H1 (cell line): Measurements from ENCODE around the gene APBA2. TPM values are rescaled to one million over a fixed set of nuclear protein-coding genes. Genes with fewer than 3 reads are reported as not detected.

Experiments used
- CTCF ChIA-PET: fragments of 300-600 bp; sonication (Branson Sonifier 250); formaldehyde crosslinking; loops from one replicate; lab custom pipeline; 2021; ENCODE audit not compliant: partially characterized antibody; lab: Charles Lee
- POLR2A ChIA-PET: fragments of 300-600 bp; sonication (Branson Sonifier 250); formaldehyde crosslinking; loops from one replicate; lab custom pipeline; 2021; ENCODE audit warnings: inconsistent platforms; ENCODE audit not compliant: partially characterized antibody; lab: Charles Lee
- DNase-seq, 2 experiments: peaks; one replicate each; pipeline versions ENCODE4 v3.0.0 to v3.0.0-alpha.2; 2010 to 2022; ENCODE audit warnings: low spot score in 2 of 2, low read depth in 1 of 2, mixed read lengths in 1 of 2
- FAIRE-seq: peaks from 2 replicates; lab custom pipeline; 2011; peaks lifted over from hg19 to GRCh38; lab: Jason Lieb, UNC
- H2AFZ ChIP-seq: 2 replicates; pipeline ENCODE4 v1.8.1; 2012; ENCODE audit warnings: low read length, inconsistent platforms
- H2AK5ac ChIP-seq: 2 replicates; pipeline ENCODE4 v1.6.1; 2013; ENCODE audit warnings: low read depth, low read length
- H2BK120ac ChIP-seq: replicated peaks from 2 replicates; pipeline ENCODE3; 2013; ENCODE audit warnings: low read depth, low read length, inconsistent platforms
- H2BK12ac ChIP-seq: 2 replicates; pipeline ENCODE4 v1.6.1; 2013; ENCODE audit warnings: low read depth, low read length
- H2BK15ac ChIP-seq: 2 replicates; pipeline ENCODE4 v1.6.1; 2013; ENCODE audit warnings: low read length
- H2BK20ac ChIP-seq: 2 replicates; pipeline ENCODE4 v1.6.1; 2013; ENCODE audit warnings: low read length
- H2BK5ac ChIP-seq: 2 replicates; pipeline ENCODE4 v1.6.1; 2013; ENCODE audit warnings: low read depth, low read length
- H3K14ac ChIP-seq: 2 replicates; pipeline ENCODE4 v1.6.1; 2013; ENCODE audit warnings: inconsistent platforms; ENCODE audit not compliant: insufficient read length
- H3K18ac ChIP-seq: 2 replicates; pipeline ENCODE4 v1.6.1; 2013; ENCODE audit warnings: low read length; ENCODE audit errors: extremely low read depth
- H3K23ac ChIP-seq: 2 replicates; pipeline ENCODE4 v1.6.1; 2013; ENCODE audit warnings: inconsistent platforms; ENCODE audit not compliant: insufficient read length
- H3K23me2 ChIP-seq: 2 replicates; pipeline ENCODE4 v1.6.1; 2013; ENCODE audit warnings: low read depth, low read length
- H3K27ac ChIP-seq: 2 replicates; pipeline ENCODE4 v1.6.1; 2011; ENCODE audit warnings: low read depth, low read length, inconsistent platforms
- H3K27me3 ChIP-seq, 4 experiments: replicated peaks in 1 of 4; 1 replicate in 1 of 4; 2 replicates in 3 of 4; pipeline versions ENCODE4 v1.6.1 to v1.8.1; 2011 to 2013; ENCODE audit warnings: low read length in 3 of 4, mild to moderate bottlenecking in 3 of 4, inconsistent platforms in 2 of 4, mixed read lengths in 2 of 4, moderate library complexity in 1 of 4; ENCODE audit not compliant: control insufficient read depth in 3 of 4, insufficient read depth in 3 of 4; ENCODE audit errors: extremely low read depth in 1 of 4
- H3K36me3 ChIP-seq, 4 experiments: 2 replicates each; pipeline versions ENCODE4 v1.6.1 to v1.8.1; 2011 to 2013; ENCODE audit warnings: mild to moderate bottlenecking in 4 of 4, low read length in 3 of 4, moderate library complexity in 2 of 4, control low read depth in 1 of 4, inconsistent platforms in 1 of 4; ENCODE audit not compliant: insufficient read depth in 4 of 4, control insufficient read depth in 2 of 4
- H3K4ac ChIP-seq: replicated peaks from 2 replicates; pipeline ENCODE3; 2013; ENCODE audit warnings: low read length, low read depth, mixed read lengths, inconsistent platforms; ENCODE audit not compliant: insufficient read length
- H3K4me1 ChIP-seq, 4 experiments: replicated peaks in 1 of 4; 1 replicate in 1 of 4; 2 replicates in 3 of 4; pipeline versions ENCODE4 v1.6.1 to v1.8.1; 2011 to 2013; ENCODE audit warnings: low read length in 3 of 4, inconsistent platforms in 2 of 4, mixed read lengths in 1 of 4; ENCODE audit not compliant: insufficient read depth in 4 of 4, control insufficient read depth in 3 of 4
- H3K4me2 ChIP-seq, 2 experiments: 2 replicates each; pipeline versions ENCODE4 v1.6.1 to v1.8.1; 2011 to 2013; ENCODE audit warnings: low read depth in 2 of 2, low read length in 2 of 2, control low read depth in 1 of 2, inconsistent platforms in 1 of 2, mild to moderate bottlenecking in 1 of 2; ENCODE audit not compliant: insufficient read depth in 1 of 2
- H3K4me3 ChIP-seq, 4 experiments: fragments of 200-600, 300-600 bp in 1 of 4; sonication (generic), shearing (Covaris generic), sonication (Bioruptor Twin) in 1 of 4; 2 replicates each; pipeline versions ENCODE4 v1.5.1 to v1.8.1; 2011 to 2016; ENCODE audit warnings: low read length in 4 of 4, low read depth in 3 of 4, control low read depth in 2 of 4, inconsistent platforms in 2 of 4, mild to moderate bottlenecking in 2 of 4, mixed read lengths in 1 of 4, moderate library complexity in 1 of 4; ENCODE audit not compliant: insufficient read depth in 2 of 4; ENCODE audit errors: extremely low read depth in 1 of 4
- H3K56ac ChIP-seq: replicated peaks from 2 replicates; pipeline ENCODE3; 2013; ENCODE audit warnings: low read depth, mild to moderate bottlenecking, mixed read lengths, low read length, inconsistent platforms; ENCODE audit not compliant: insufficient read length
- H3K79me1 ChIP-seq: 2 replicates; pipeline ENCODE4 v1.6.1; 2013; ENCODE audit warnings: low read depth, low read length, control low read depth
- H3K79me2 ChIP-seq, 2 experiments: 2 replicates each; pipeline versions ENCODE4 v1.6.1 to v1.8.1; 2012 to 2013; ENCODE audit warnings: low read length in 2 of 2, mild to moderate bottlenecking in 2 of 2, inconsistent platforms in 1 of 2; ENCODE audit not compliant: insufficient read depth in 2 of 2, control insufficient read depth in 1 of 2
- H3K9ac ChIP-seq, 4 experiments: replicated peaks in 1 of 4; 1 replicate in 1 of 4; 2 replicates in 3 of 4; pipeline versions ENCODE4 v1.6.1 to v1.8.1; 2011 to 2013; ENCODE audit warnings: low read depth in 3 of 4, low read length in 3 of 4, control low read depth in 2 of 4, mild to moderate bottlenecking in 2 of 4, moderate library complexity in 2 of 4, inconsistent platforms in 1 of 4; ENCODE audit errors: extremely low read depth in 1 of 4
- H3K9me3 ChIP-seq, 2 experiments: 2 replicates each; pipeline versions ENCODE4 v1.6.1 to v1.8.1; 2012 to 2013; ENCODE audit warnings: mild to moderate bottlenecking in 2 of 2, moderate library complexity in 2 of 2, control low read depth in 1 of 2, inconsistent platforms in 1 of 2, low read depth in 1 of 2, low read length in 1 of 2, mixed read lengths in 1 of 2; ENCODE audit not compliant: insufficient read depth in 2 of 2
- H4K20me1 ChIP-seq, 2 experiments: replicated peaks in 1 of 2; 2 replicates each; pipeline versions ENCODE3 to v1.8.1; 2011 to 2013; ENCODE audit warnings: inconsistent platforms in 2 of 2, low read length in 2 of 2, mild to moderate bottlenecking in 1 of 2; ENCODE audit not compliant: insufficient read depth in 2 of 2, control insufficient read depth in 1 of 2
- H4K5ac ChIP-seq: 2 replicates; pipeline ENCODE4 v1.6.1; 2013; ENCODE audit warnings: low read length, low read depth, mixed read lengths, inconsistent platforms; ENCODE audit not compliant: insufficient read length
- H4K8ac ChIP-seq: 2 replicates; pipeline ENCODE4 v1.8.0; 2013; ENCODE audit warnings: mild to moderate bottlenecking, moderate library complexity, low read length, inconsistent platforms; ENCODE audit not compliant: insufficient read depth; ENCODE audit errors: extremely low read depth
- H4K91ac ChIP-seq: replicated peaks from 2 replicates; pipeline ENCODE3; 2013; ENCODE audit warnings: low read length, mixed read lengths, inconsistent platforms; ENCODE audit not compliant: insufficient read length
- ASH2L ChIP-seq: fragments of 200-600, 300-600 bp; sonication (generic); IDR thresholded peaks from one replicate; pipeline ENCODE4 v1.7.1; 2017; ENCODE audit warnings: low read length
- ATF3 ChIP-seq: IDR thresholded peaks from 2 replicates; pipeline ENCODE4 v1.6.1; 2011; ENCODE audit warnings: low read depth, mild to moderate bottlenecking, low read length; ENCODE audit not compliant: insufficient read depth
- CHD2 ChIP-seq: IDR thresholded peaks from 2 replicates; pipeline ENCODE4 v1.6.1; 2012; ENCODE audit warnings: low read length, improper control_type of control experiment
- GTF2F1 ChIP-seq: IDR thresholded peaks from 2 replicates; pipeline ENCODE4 v1.6.1; 2012; ENCODE audit warnings: low read depth, low read length, improper control_type of control experiment, borderline replicate concordance
- JUN ChIP-seq: IDR thresholded peaks from 2 replicates; pipeline ENCODE4 v1.6.1; 2011; ENCODE audit warnings: low read depth, mild to moderate bottlenecking, improper control_type of control experiment, low read length
- KDM1A ChIP-seq: fragments of 200-600, 300-600 bp; sonication (generic); IDR thresholded peaks from 2 replicates; pipeline ENCODE4 v1.7.1; 2016; ENCODE audit warnings: mild to moderate bottlenecking, low read length, borderline replicate concordance
- KDM4A ChIP-seq: IDR thresholded peaks from one replicate; pipeline ENCODE4 v1.7.1; 2012; ENCODE audit warnings: low read depth, mild to moderate bottlenecking, moderate library complexity, low read length, inconsistent platforms; ENCODE audit not compliant: severe bottlenecking
- POLR2A ChIP-seq, 2 experiments: IDR thresholded peaks; 1 replicate in 1 of 2; 2 replicates in 1 of 2; pipeline ENCODE4 v1.6.1; 2011; ENCODE audit warnings: low read depth in 2 of 2, low read length in 2 of 2, mild to moderate bottlenecking in 2 of 2; ENCODE audit errors: control extremely low read depth in 1 of 2
- RBBP5 ChIP-seq: IDR thresholded peaks from 2 replicates; pipeline ENCODE4 v1.7.1; 2012; ENCODE audit warnings: low read depth, mild to moderate bottlenecking, inconsistent platforms, low read length, moderate library complexity, borderline replicate concordance
- RFX5 ChIP-seq: IDR thresholded peaks from 2 replicates; pipeline ENCODE4 v1.6.1; 2011; ENCODE audit warnings: low read depth, low read length, improper control_type of control experiment, borderline replicate concordance
- SIX5 ChIP-seq: IDR thresholded peaks from 2 replicates; pipeline ENCODE4 v1.6.1; 2011; ENCODE audit warnings: mild to moderate bottlenecking, low read depth, low read length
- WGBS, 2 experiments: shearing (Covaris generic) in 1 of 2; methylation state at CpG; one replicate each; pipeline versions ENCODE4 v1.1.6 to v1.1.7; 2013 to 2015; ENCODE audit warnings: low lambda C conversion rate in 2 of 2, mixed read lengths in 2 of 2, inconsistent platforms in 1 of 2, low coverage in 1 of 2, missing lambda C conversion rate in 1 of 2; ENCODE audit not compliant: insufficient replicate concordance in 2 of 2, insufficient coverage in 1 of 2, insufficient read length in 1 of 2; ENCODE audit errors: extremely low coverage in 1 of 2, missing lambda C conversion rate in 1 of 2; 5-methylcytosine and 5-hydroxymethylcytosine counted together
- polyA plus RNA-seq, 7 experiments: library from polyadenylated mRNA; depleted of rRNA in 3 of 7; stranded (reverse) in 5 of 7; unstranded in 2 of 7; fragments of >200 nt in 5 of 7; fragments of 200-250 nt in 2 of 7; gene quantifications; 1 replicate in 5 of 7; 2 replicates in 1 of 7; 4 replicates in 1 of 7; pipeline versions ENCODE4 v1.2.1 to v1.2.3, GENCODE V29; 2011 to 2013; ENCODE audit warnings: missing spikeins in 2 of 7, mixed read lengths in 2 of 7
- total RNA-seq: library from RNA; stranded (reverse); fragmentation: NEBNext Ultra II Directional; extraction: Animal tissue kit (Norgen Biotek cat#: 25700); gene quantifications from 2 replicates; pipeline ENCODE4 v1.2.1, GENCODE V29; 2021
- TF ChIP-seq, protein P1 (sequence below), 3 experiments: IDR thresholded peaks; 1 replicate in 2 of 3; 2 replicates in 1 of 3; pipeline versions ENCODE4 v1.5.1 to v1.6.1; 2011; ENCODE audit warnings: low read length in 3 of 3, mild to moderate bottlenecking in 3 of 3, inconsistent platforms in 2 of 3, low read depth in 1 of 3, moderate library complexity in 1 of 3; ENCODE audit not compliant: insufficient read depth in 1 of 3; ENCODE audit errors: control extremely low read depth in 1 of 3

Gene APBA2
- total and polyA plus RNA-seq, 2 of the 8 experiments (the other 6 are each of a cell fraction or from before 2014, with no cell fraction given), result 15.5 to 19.0 TPM

- Histone ChIP-seq H3K36me3 (no peaks in the 10 kb centered on the region), H2AK5ac (no peak overlapping the region), H3K9me3 (peaks cover 0 to 2% of the 10 kb centered on the region in 2 experiments; a peak in 1 of 4 replicates), H3K23me2 (no peaks in the 10 kb centered on the region), H2BK120ac (no peak overlapping the region), H2BK20ac (no peak overlapping the region), H4K5ac (no peak overlapping the region), H4K8ac (no peak overlapping the region), H2BK12ac (no peak overlapping the region), H3K27me3 (no peaks in the 10 kb centered on the region), H3K18ac (no peak overlapping the region), H3K4me1 (peaks cover 0 to 9% (median 4%) of the 10 kb centered on the region in 4 experiments; a peak in 4 of 7 replicates), H3K4ac (no peak overlapping the region), H3K23ac (no peak overlapping the region), H3K14ac (no peak overlapping the region), H3K56ac (no peak overlapping the region), H3K9ac (no peak overlapping the region), H2AFZ (no peak overlapping the region), H2BK15ac (no peak overlapping the region), H3K79me2 (no peaks in the 10 kb centered on the region), H3K4me3 (no peak overlapping the region), H3K4me2 (no peak overlapping the region), H4K91ac (no peak overlapping the region), H3K27ac (no peak overlapping the region), H2BK5ac (no peak overlapping the region), H4K20me1 (no peaks in the 10 kb centered on the region), H3K79me1 (no peaks in the 10 kb centered on the region)
- FAIRE-seq, result no peak
- ChIA-PET CTCF (interaction anchor here (2.9 kb wide), 1 partner anchor 11 kb away, joined by 22 read pairs; no protein-coding TSS in a partner anchor), POLR2A (no interaction called here)
- no peak for DNase-seq
- 86% methylated on average over 4 of the region's 4 CpGs; no CpG with 5 or more reads in 1 of the 2 experiments for WGBS, 2 experiments
- TF ChIP-seq ATF3 (no peak), CHD2 (no peak), KDM1A (no peak), GTF2F1 (no peak), RFX5 (no peak), JUN (no peak), KDM4A (no peak), SIX5 (no peak), POLR2A (IDR thresholded peaks at IDR 0.05; ENCODE audit: control extremely low read depth in 1 of 2, low read depth in 2 of 2, low read length in 2 of 2) (no peak), RBBP5 (no peak), ASH2L (no peak)
- TF ChIP-seq, protein P1, sequence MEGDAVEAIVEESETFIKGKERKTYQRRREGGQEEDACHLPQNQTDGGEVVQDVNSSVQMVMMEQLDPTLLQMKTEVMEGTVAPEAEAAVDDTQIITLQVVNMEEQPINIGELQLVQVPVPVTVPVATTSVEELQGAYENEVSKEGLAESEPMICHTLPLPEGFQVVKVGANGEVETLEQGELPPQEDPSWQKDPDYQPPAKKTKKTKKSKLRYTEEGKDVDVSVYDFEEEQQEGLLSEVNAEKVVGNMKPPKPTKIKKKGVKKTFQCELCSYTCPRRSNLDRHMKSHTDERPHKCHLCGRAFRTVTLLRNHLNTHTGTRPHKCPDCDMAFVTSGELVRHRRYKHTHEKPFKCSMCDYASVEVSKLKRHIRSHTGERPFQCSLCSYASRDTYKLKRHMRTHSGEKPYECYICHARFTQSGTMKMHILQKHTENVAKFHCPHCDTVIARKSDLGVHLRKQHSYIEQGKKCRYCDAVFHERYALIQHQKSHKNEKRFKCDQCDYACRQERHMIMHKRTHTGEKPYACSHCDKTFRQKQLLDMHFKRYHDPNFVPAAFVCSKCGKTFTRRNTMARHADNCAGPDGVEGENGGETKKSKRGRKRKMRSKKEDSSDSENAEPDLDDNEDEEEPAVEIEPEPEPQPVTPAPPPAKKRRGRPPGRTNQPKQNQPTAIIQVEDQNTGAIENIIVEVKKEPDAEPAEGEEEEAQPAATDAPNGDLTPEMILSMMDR (IDR thresholded peaks at IDR 0.05; ENCODE audit: control extremely low read depth in 1 of 3, insufficient read depth in 1 of 3, low read depth in 1 of 3, low read length in 3 of 3), result no peak
Observed at GRCh38 chr15:28931828-28932227, 46.1 kb downstream of the APBA2 start.
